ENCODE measurements around the gene ZCCHC14. TPM values are rescaled to one million over a fixed set of nuclear protein-coding genes. Genes with fewer than 3 reads are reported as not detected.

Gene ZCCHC14
- total and polyA plus RNA-seq, 4 donors, result 7.4 to 31.1 (median 19.3) TPM

GRCh38 chr16:87468550-87468949 is 24.3 kb downstream of the ZCCHC14 start:
- no peak for TF ChIP-seq CTCF (IDR thresholded peaks at IDR 0.05; ENCODE audit: control extremely low read depth, extremely low read depth)
- Histone ChIP-seq H3K9me3 (ENCODE audit: control insufficient read depth in 4 of 4, insufficient read depth in 3 of 4, low read length in 3 of 4) (no peaks in the 10 kb centered on the region), H3K4me1 (ENCODE audit: control insufficient read depth in 5 of 5, insufficient read depth in 5 of 5, low read length in 5 of 5) (peaks cover 20 to 47% (median 23%) of the 10 kb centered on the region in 5 donors), H3K4me3 (no peak overlapping the region), H3K9ac (ENCODE audit: insufficient read depth in 1 of 2, low read length in 2 of 2) (no peak overlapping the region), H3K36me3 (ENCODE audit: control insufficient read depth in 4 of 4, insufficient read depth in 4 of 4, low read length in 4 of 4) (peaks cover 0 to 3% (median 0%) of the 10 kb centered on the region in 4 donors), H3K27me3 (ENCODE audit: control insufficient read depth in 3 of 3, insufficient read depth in 3 of 3, low read length in 2 of 3) (no peaks in the 10 kb centered on the region), H3K27ac (ENCODE audit: low read depth in 1 of 2, low read length in 1 of 2) (no peak overlapping the region)
- WGBS, 2 donors, result 68 to 74% methylated on average over 8 of the region's 8 CpGs
- DNase-seq (no peak), ATAC-seq (ENCODE audit: insufficient read depth, low FRiP score) (no peak)

GRCh38 chr16:87466975-87467501 is 25.8 kb downstream of the ZCCHC14 start:
- no peaks in the 10 kb centered on the region for H3K27me3 ChIP-seq (ENCODE audit: control insufficient read depth in 3 of 3, insufficient read depth in 3 of 3, low read length in 2 of 3)

GRCh38 chr16:87465879-87466278 is 26.9 kb downstream of the ZCCHC14 start:
- no peak for DNase-seq
- H3K9me3 ChIP-seq (ENCODE audit: control insufficient read depth in 4 of 4, insufficient read depth in 3 of 4, low read length in 3 of 4), result no peaks in the 10 kb centered on the region
- WGBS, 2 donors, result 82 to 85% methylated on average over 15 of the region's 15 CpGs
- H3K4me1 ChIP-seq (ENCODE audit: control insufficient read depth in 5 of 5, insufficient read depth in 5 of 5, low read length in 5 of 5), result peaks cover 14 to 38% (median 24%) of the 10 kb centered on the region in 5 donors
- no peak for TF ChIP-seq CTCF (IDR thresholded peaks at IDR 0.05; ENCODE audit: control extremely low read depth, extremely low read depth)
- H3K9ac ChIP-seq (ENCODE audit: insufficient read depth in 1 of 2, low read length in 2 of 2), result no peak overlapping the region
- H3K27me3 ChIP-seq (ENCODE audit: control insufficient read depth in 3 of 3, insufficient read depth in 3 of 3, low read length in 2 of 3), result no peaks in the 10 kb centered on the region
- no peak for ATAC-seq (ENCODE audit: insufficient read depth, low FRiP score)
- H3K36me3 ChIP-seq (ENCODE audit: control insufficient read depth in 4 of 4, insufficient read depth in 4 of 4, low read length in 4 of 4), result peaks cover 0 to 3% (median 1%) of the 10 kb centered on the region in 4 donors
- H3K27ac ChIP-seq (ENCODE audit: low read depth in 1 of 2, low read length in 1 of 2), result peak overlapping the region; percentile 78 to 96
- no peak overlapping the region for H3K4me3 ChIP-seq

More at GRCh38 chr16:87466975-87467501, 25.8 kb downstream of the ZCCHC14 start:
- Histone ChIP-seq H3K27ac (ENCODE audit: low read depth in 1 of 2, low read length in 1 of 2) (peak overlapping the region; percentile 13 to 60), H3K4me1 (ENCODE audit: control insufficient read depth in 5 of 5, insufficient read depth in 5 of 5, low read length in 5 of 5) (peaks cover 20 to 47% (median 24%) of the 10 kb centered on the region in 5 donors), H3K9ac (ENCODE audit: insufficient read depth in 1 of 2, low read length in 2 of 2) (no peak overlapping the region), H3K36me3 (ENCODE audit: control insufficient read depth in 4 of 4, insufficient read depth in 4 of 4, low read length in 4 of 4) (peaks cover 0 to 3% (median 1%) of the 10 kb centered on the region in 4 donors), H3K4me3 (no peak overlapping the region), H3K9me3 (ENCODE audit: control insufficient read depth in 4 of 4, insufficient read depth in 3 of 4, low read length in 3 of 4) (no peaks in the 10 kb centered on the region)
- no peak for TF ChIP-seq CTCF (IDR thresholded peaks at IDR 0.05; ENCODE audit: control extremely low read depth, extremely low read depth)
- WGBS, 2 donors, result 87 to 90% methylated on average over 8 of the region's 8 CpGs
- no peak for ATAC-seq (ENCODE audit: insufficient read depth, low FRiP score)
- DNase-seq, result no peak

- Histone ChIP-seq H3K27me3 (ENCODE audit: control insufficient read depth in 3 of 3, insufficient read depth in 3 of 3, low read length in 2 of 3) (no peaks in the 10 kb centered on the region), H3K36me3 (ENCODE audit: control insufficient read depth in 4 of 4, insufficient read depth in 4 of 4, low read length in 4 of 4) (peaks cover 0 to 3% (median 1%) of the 10 kb centered on the region in 4 donors), H3K27ac (ENCODE audit: low read depth in 1 of 2, low read length in 1 of 2) (peak overlapping the region; percentile 96 to 97), H3K4me1 (ENCODE audit: control insufficient read depth in 5 of 5, insufficient read depth in 5 of 5, low read length in 5 of 5) (peaks cover 14 to 39% (median 24%) of the 10 kb centered on the region in 5 donors), H3K9me3 (ENCODE audit: control insufficient read depth in 4 of 4, insufficient read depth in 3 of 4, low read length in 3 of 4) (no peaks in the 10 kb centered on the region), H3K9ac (ENCODE audit: insufficient read depth in 1 of 2, low read length in 2 of 2) (no peak overlapping the region), H3K4me3 (no peak overlapping the region)
- WGBS, 2 donors, result 4 to 19% methylated on average over 8 of the region's 8 CpGs
- DNase-seq (peak; percentile 54 to 76 (median 59)), ATAC-seq (ENCODE audit: insufficient read depth, low FRiP score) (peak; percentile 20)
- TF ChIP-seq CTCF (IDR thresholded peaks at IDR 0.05; ENCODE audit: control extremely low read depth, extremely low read depth), result no peak
Observed at GRCh38 chr16:87465306-87465705, 27.5 kb downstream of the ZCCHC14 start.

Measured in lung (tissue), 12 donors.